K562 (cell line): ENCODE results near the gene RNF41.

Source experiments
- EP300 ChIP-seq: IDR thresholded peaks from 2 replicates; pipeline ENCODE4 v1.6.1; 2012; ENCODE audit warnings: low read length, improper control_type of control experiment
- FIP1L1 ChIP-seq: fragments of 200-400 bp; formaldehyde crosslinking; IDR thresholded peaks from 2 replicates; pipeline ENCODE4 v1.6.1; 2018; ENCODE audit warnings: mild to moderate bottlenecking, low read depth, low read length; ENCODE audit not compliant: poor library complexity, severe bottlenecking
- IRF2 ChIP-seq: sonication (generic); formaldehyde crosslinking; IDR thresholded peaks from 2 replicates; pipeline ENCODE4 v1.8.1; 2022; ENCODE audit warnings: mild to moderate bottlenecking, missing genetic modification reagents
- NCOA1 ChIP-seq: fragments of 450-650 bp; IDR thresholded peaks from 2 replicates; pipeline ENCODE4 v1.6.1; 2016; ENCODE audit warnings: low read depth
- NFIC ChIP-seq: fragments of 450-650 bp; IDR thresholded peaks from 2 replicates; pipeline ENCODE4 v1.6.1; 2017; ENCODE audit warnings: mild to moderate bottlenecking, inconsistent platforms
- SIN3A ChIP-seq, 2 experiments: fragments of 150-350 bp in 1 of 2; IDR thresholded peaks; 2 replicates each; pipeline ENCODE4 v1.6.1; 2011 to 2016; ENCODE audit warnings: borderline replicate concordance in 2 of 2, low read depth in 2 of 2, low read length in 2 of 2, mild to moderate bottlenecking in 2 of 2, moderate library complexity in 2 of 2; ENCODE audit not compliant: control insufficient read depth in 1 of 2
- TAF15 ChIP-seq: fragments of 200-400 bp; formaldehyde crosslinking; IDR thresholded peaks from 2 replicates; pipeline ENCODE4 v1.6.1; 2017; ENCODE audit warnings: mild to moderate bottlenecking, low read depth, low read length, moderate library complexity
- TEAD2 ChIP-seq: fragments of 450-650 bp; IDR thresholded peaks from 2 replicates; pipeline ENCODE4 v1.6.1; 2016; ENCODE audit warnings: missing genetic modification characterization, control low read depth, missing compliant biosample characterization
- TF ChIP-seq, protein P1 (sequence below): fragments of 250-450 bp; sonication (Bioruptor Pico); IDR thresholded peaks from 2 replicates; pipeline ENCODE4 v1.8.0; 2022; ENCODE audit warnings: moderate library complexity, mild to moderate bottlenecking, inconsistent platforms
- TF ChIP-seq, protein P2 (sequence below), 3 experiments: IDR thresholded peaks in 2 of 3; conservative IDR thresholded peaks in 1 of 3; 2 replicates each; pipeline ENCODE4 v1.5.1; 2011 to 2012; ENCODE audit warnings: low read length in 3 of 3, mild to moderate bottlenecking in 3 of 3, control low read depth in 2 of 3, improper control_type of control experiment in 1 of 3, inconsistent platforms in 1 of 3, low read depth in 1 of 3, mixed read lengths in 1 of 3, moderate library complexity in 1 of 3; ENCODE audit not compliant: insufficient read depth in 2 of 3
- TF ChIP-seq, protein P3 (sequence below): sonication (generic); formaldehyde crosslinking; IDR thresholded peaks from 2 replicates; pipeline ENCODE4 v1.8.1; 2022; ENCODE audit warnings: missing genetic modification reagents

GRCh38 chr12:56198836-56199235 lies 22.9 kb downstream of the RNF41 start:
- TF ChIP-seq, protein P1, sequence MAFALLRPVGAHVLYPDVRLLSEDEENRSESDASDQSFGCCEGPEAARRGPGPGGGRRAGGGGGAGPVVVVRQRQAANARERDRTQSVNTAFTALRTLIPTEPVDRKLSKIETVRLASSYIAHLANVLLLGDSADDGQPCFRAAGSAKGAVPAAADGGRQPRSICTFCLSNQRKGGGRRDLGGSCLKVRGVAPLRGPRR (CRISPR knock-in tag) = no peak
- TF ChIP-seq SIN3A (IDR thresholded peaks at IDR 0.05; ENCODE audit: borderline replicate concordance in 2 of 2, control insufficient read depth in 1 of 2, low read depth in 2 of 2, low read length in 2 of 2) (no peak), NCOA1 (no peak), TAF15 (no peak), FIP1L1 (no peak), NFIC (no peak), IRF2 (CRISPR knock-in tag) (no peak), TEAD2 (tag) (no peak), EP300 (no peak)
- TF ChIP-seq, protein P2, sequence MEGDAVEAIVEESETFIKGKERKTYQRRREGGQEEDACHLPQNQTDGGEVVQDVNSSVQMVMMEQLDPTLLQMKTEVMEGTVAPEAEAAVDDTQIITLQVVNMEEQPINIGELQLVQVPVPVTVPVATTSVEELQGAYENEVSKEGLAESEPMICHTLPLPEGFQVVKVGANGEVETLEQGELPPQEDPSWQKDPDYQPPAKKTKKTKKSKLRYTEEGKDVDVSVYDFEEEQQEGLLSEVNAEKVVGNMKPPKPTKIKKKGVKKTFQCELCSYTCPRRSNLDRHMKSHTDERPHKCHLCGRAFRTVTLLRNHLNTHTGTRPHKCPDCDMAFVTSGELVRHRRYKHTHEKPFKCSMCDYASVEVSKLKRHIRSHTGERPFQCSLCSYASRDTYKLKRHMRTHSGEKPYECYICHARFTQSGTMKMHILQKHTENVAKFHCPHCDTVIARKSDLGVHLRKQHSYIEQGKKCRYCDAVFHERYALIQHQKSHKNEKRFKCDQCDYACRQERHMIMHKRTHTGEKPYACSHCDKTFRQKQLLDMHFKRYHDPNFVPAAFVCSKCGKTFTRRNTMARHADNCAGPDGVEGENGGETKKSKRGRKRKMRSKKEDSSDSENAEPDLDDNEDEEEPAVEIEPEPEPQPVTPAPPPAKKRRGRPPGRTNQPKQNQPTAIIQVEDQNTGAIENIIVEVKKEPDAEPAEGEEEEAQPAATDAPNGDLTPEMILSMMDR (IDR thresholded peaks at IDR 0.05 in 2 of 3, conservative IDR thresholded peaks at IDR 0.05 in 1 of 3; ENCODE audit: insufficient read depth in 2 of 3, low read depth in 1 of 3, low read length in 3 of 3) = no peak
- TF ChIP-seq, protein P3, sequence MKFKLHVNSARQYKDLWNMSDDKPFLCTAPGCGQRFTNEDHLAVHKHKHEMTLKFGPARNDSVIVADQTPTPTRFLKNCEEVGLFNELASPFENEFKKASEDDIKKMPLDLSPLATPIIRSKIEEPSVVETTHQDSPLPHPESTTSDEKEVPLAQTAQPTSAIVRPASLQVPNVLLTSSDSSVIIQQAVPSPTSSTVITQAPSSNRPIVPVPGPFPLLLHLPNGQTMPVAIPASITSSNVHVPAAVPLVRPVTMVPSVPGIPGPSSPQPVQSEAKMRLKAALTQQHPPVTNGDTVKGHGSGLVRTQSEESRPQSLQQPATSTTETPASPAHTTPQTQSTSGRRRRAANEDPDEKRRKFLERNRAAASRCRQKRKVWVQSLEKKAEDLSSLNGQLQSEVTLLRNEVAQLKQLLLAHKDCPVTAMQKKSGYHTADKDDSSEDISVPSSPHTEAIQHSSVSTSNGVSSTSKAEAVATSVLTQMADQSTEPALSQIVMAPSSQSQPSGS (CRISPR knock-in tag) = no peak
